GM18951 (cell line): ENCODE results near the gene RAD9A.

Source experiments
- POLR2A ChIP-seq: IDR thresholded peaks from 4 replicates; pipeline ENCODE4 v1.6.1; 2011; ENCODE audit warnings: mild to moderate bottlenecking; ENCODE audit not compliant: insufficient read length, insufficient read depth; ENCODE audit errors: extremely low read depth
- in situ Hi-C: fragments of 300-500 bp; cut with MboI; formaldehyde crosslinking; loops from one replicate; pipeline ENCODE4 v1.12.0; 2022; ENCODE audit warnings: low sequenced_read_pairs, mixed read lengths, inconsistent platforms; ENCODE audit not compliant: unreplicated experiment

Gene RAD9A

GRCh38 chr11:67387069-67387468 lies 4.7 kb upstream of the RAD9A start:
- in situ Hi-C loops, result loop anchor here (10.0 kb wide), 1 partner anchor 122 kb away; the partner anchor contains the start of gene GRK2
- no peak for TF ChIP-seq POLR2A

- no peak for TF ChIP-seq POLR2A
- in situ Hi-C loops, result loop anchor here (10.0 kb wide), 1 partner anchor 123 kb away; the partner anchor contains the start of gene GRK2
Observed at GRCh38 chr11:67387518-67387917, 4.3 kb upstream of the RAD9A start.

GRCh38 chr11:67389477-67389876 lies 2.3 kb upstream of the RAD9A start:
- no peak for TF ChIP-seq POLR2A
- in situ Hi-C loops, result loop anchor here (10.0 kb wide), 1 partner anchor 125 kb away; the partner anchor contains the start of gene GRK2

GRCh38 chr11:67390947-67391303 lies 861 bp upstream of the RAD9A start:
- in situ Hi-C loops, result no loop called here
- TF ChIP-seq POLR2A, result no peak

GRCh38 chr11:67392183-67392715 lies 463 bp downstream of the RAD9A start:
- TF ChIP-seq POLR2A, result no peak
- in situ Hi-C loops, result no loop called here

- no peak for TF ChIP-seq POLR2A
Observed at GRCh38 chr11:67393437-67393836, 1.7 kb downstream of the RAD9A start.

GRCh38 chr11:67393990-67394389 lies 2.2 kb downstream of the RAD9A start:
- in situ Hi-C loops, result no loop called here
- no peak for TF ChIP-seq POLR2A

More at GRCh38 chr11:67393437-67393836, 1.7 kb downstream of the RAD9A start:
- in situ Hi-C loops, result no loop called here

GRCh38 chr11:67395555-67396258 lies 3.9 kb downstream of the RAD9A start:
- TF ChIP-seq POLR2A, result no peak
- in situ Hi-C loops, result no loop called here

- no peak for TF ChIP-seq POLR2A
- in situ Hi-C loops, result no loop called here
Observed at GRCh38 chr11:67396259-67396581, 4.4 kb downstream of the RAD9A start.

- no peak for TF ChIP-seq POLR2A
- in situ Hi-C loops, result no loop called here
Observed at GRCh38 chr11:67396587-67397389, 5.0 kb downstream of the RAD9A start.

GRCh38 chr11:67397536-67397935 lies 5.8 kb downstream of the RAD9A start:
- in situ Hi-C loops, result no loop called here

GRCh38 chr11:67397986-67398660 lies 6.3 kb downstream of the RAD9A start:
- TF ChIP-seq POLR2A, result no peak
- in situ Hi-C loops, result no loop called here

More at GRCh38 chr11:67397536-67397935, 5.8 kb downstream of the RAD9A start:
- no peak for TF ChIP-seq POLR2A
